ENCODE measurements around the gene ZNF783.
"Not testable (repeated sequence)": the region's sequence is repeated elsewhere in the genome, so short reads cannot be mapped to it uniquely, and the experiment has no call there.

Gene ZNF783

GRCh38 chr7:149300620-149301285, 38.8 kb downstream of the ZNF783 start:
- DNase-seq (ENCODE audit: low spot score) = no peak

DNA sequence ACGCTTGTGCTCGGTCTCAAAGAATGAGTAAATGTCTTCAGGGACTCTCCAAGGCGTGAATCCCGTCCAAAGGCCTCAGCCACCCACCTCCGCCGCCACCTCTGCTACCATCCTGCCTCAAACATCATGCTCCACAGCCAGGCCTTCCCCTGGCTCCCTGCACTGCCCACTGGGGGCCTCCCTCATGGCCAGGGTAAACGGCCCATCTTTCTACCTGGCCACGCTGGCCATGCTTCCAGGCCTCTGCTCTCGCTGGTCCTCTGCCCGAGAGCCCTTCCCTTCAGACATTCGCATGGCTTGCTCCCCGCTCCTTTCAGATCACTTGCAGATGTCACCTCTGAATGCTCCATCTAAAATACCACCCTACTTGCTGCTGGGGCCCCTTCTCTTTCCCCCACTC, 40.2 kb downstream of the ZNF783 start:
- DNase-seq (ENCODE audit: low spot score) = no peak

GRCh38 chr7:149302865-149303264, 40.9 kb downstream of the ZNF783 start:
- DNase-seq (ENCODE audit: low spot score) = no peak

- DNase-seq (ENCODE audit: low spot score) = no peak
Observed at GRCh38 chr7:149304006-149304405, 42.0 kb downstream of the ZNF783 start.

DNA sequence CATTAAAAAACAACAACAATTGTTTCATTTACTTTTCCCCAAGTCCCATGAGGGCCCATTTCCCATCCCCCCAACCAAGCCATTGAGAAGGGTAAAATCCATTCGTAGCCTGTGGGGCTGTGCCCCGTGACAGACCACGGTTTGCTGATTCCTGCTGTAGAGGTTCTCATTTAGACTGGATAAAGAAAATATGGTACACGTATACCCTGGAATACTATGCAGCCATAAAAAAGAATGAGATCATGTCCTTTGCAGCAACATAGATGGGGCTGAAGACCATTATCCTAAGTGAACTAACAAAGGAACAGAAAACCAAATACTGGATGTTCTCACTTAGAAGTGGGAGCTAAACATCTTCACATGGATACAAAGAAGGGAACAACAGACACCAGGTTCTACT, 44.9 kb downstream of the ZNF783 start:
- no peak for DNase-seq (ENCODE audit: low spot score)

- no peak for DNase-seq (ENCODE audit: low spot score)
Observed at GRCh38 chr7:149307775-149308501, 45.9 kb downstream of the ZNF783 start.

GRCh38 chr7:149310113-149310836, 48.3 kb downstream of the ZNF783 start:
- no peak for DNase-seq (ENCODE audit: low spot score)

DNA sequence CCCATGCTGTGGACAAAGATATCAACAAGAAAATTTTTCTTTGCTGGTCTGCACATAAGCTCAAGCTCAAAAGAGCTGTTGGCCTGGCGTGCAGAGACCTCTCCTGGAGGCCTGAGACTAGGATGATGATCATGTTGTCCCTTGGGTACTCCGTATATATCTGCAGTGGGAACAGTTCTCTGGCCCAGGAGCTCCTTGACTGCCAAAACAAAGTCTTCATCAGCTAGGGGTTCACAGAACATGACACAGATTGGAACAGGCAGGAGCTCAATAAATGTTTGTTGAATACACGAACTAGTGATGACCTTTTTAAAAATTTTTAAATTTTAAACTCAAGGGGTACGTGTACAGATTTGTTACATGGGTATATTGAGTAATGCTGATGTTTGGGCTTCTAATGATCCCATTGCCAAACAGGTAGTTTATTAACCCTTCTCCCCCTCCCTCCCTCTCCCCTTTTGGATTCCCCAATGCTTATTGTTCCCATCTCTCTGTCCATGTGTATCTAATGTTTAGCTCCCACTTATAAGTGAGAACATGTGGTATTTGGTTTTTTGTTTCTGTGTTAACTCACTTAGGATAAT, 49.1 kb downstream of the ZNF783 start:
- no peak for DNase-seq (ENCODE audit: low spot score)

DNA sequence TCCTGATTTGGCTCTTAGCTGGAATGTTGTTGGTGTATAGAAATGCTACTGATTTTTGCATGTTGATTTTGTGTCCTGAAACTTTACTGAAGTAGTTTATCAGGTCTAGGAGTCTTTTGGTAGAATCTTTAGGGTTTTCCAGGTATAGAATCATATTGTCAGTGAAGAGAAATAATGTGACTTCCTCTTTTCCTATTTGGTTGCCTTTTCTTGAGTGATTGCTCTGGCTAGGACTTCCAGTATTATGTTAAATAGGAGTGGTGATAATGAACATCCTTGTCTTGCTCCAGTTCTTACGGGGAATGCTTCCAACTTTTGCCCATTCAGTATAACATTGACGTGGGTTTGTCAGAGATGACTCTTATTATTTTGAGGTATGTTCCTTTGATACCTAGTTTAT, 52.0 kb downstream of the ZNF783 start:
- DNase-seq (ENCODE audit: low spot score) = no peak

DNA sequence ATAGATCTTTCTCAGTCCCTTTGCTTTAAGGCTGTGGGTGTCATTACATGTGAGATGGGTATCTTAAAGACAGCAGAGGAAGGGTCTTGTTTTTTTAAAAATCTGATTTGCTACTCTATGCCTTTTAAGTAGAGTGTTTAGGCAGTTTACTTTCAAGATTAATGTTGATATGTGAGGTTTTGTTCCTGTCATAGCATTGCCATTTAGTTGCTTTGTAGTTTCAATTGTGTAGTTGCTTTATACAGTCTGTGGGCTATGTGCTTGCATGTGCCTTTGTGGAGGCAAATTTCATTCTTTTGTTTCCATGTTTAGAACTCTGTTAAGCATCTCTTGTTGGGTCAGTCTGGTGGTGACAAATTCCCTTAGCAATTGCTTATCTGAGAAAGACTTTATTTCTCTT, 54.6 kb downstream of the ZNF783 start:
- no peak for DNase-seq (ENCODE audit: low spot score)

GRCh38 chr7:149317496-149317895, 55.5 kb downstream of the ZNF783 start:
- DNase-seq (ENCODE audit: low spot score) = no peak

- DNase-seq (ENCODE audit: low spot score) = no peak
Observed at GRCh38 chr7:149317986-149318672, 56.1 kb downstream of the ZNF783 start.

- DNase-seq (ENCODE audit: low spot score) = no peak
Observed at GRCh38 chr7:149319376-149319775, 57.4 kb downstream of the ZNF783 start.

DNA sequence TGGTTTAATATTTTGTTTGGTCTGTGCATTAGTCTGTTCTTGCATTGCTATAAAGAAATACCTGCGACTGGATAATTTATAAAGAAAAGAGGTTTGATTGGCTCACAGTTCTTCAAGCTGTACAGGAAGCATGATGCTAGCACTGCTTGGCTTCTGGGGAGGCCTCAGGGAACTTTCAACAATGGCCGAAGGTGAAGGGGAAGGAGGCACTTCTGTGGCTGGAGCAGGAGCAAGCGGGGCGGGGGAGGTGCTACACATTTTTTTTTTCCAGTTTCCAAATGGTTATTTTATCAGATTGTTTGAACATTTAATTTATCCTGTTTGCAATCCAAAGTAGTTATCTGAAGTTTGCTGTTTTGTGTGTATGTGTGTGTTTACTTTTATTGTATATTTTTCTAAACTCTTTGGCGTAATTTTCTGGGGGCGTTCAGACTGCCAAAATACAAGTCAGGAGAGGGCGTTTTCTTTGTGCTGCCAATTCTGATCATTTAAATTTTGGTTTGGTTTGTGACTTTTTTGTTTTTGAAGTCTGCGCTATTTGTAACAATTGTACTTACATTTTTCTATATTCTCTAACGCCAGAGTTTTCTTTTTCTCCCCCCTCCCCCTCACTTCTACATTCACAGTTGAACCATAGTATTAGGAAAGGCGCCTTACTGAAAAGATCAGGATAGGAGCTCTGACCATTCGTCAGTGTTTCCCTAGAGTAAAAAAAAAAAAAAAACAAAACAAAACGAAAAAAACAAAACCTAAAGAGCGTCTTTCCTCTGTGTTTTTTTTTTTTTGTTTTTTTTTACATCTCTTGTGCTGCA, 58.5 kb downstream of the ZNF783 start:
- no peak for DNase-seq (ENCODE audit: low spot score)

DNA sequence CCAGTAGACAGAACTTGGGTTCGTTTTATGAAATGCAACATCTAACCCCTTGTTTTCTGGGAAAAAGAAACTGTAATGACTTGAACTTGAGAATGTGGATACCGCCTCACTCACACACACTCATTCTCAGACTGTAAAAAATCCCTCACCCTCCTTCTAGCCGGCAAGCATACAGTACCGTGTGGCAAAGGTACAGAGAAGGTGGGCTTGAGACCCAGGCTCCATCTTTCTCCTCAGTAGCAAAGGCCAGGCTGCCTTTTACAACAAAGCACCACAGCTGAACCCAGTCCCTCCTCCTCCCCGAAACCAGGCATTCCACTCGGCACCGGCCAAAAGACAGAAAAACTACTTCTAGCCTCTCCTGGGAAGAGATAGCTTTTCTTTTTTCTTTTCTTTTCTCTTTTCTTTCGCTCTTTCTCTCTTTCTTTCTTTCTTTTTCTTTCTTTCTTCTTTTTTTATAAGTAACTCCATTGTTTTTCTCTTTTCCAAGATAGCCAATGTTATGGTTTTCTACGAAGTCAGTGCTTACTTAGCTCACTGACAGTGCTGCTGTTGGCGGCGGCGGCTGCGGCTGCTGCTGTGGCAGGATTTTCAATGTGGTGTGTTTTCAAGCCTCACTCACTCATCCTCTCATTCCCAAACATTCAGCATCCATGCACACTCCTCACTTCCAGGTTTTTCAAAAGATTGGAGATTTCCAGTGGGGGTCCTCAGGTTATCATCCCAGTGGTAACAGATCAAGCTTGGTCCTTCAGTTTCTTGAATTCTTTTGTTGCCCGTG, 59.3 kb downstream of the ZNF783 start:
- DNase-seq (ENCODE audit: low spot score) = not testable (repeated sequence)

DNA sequence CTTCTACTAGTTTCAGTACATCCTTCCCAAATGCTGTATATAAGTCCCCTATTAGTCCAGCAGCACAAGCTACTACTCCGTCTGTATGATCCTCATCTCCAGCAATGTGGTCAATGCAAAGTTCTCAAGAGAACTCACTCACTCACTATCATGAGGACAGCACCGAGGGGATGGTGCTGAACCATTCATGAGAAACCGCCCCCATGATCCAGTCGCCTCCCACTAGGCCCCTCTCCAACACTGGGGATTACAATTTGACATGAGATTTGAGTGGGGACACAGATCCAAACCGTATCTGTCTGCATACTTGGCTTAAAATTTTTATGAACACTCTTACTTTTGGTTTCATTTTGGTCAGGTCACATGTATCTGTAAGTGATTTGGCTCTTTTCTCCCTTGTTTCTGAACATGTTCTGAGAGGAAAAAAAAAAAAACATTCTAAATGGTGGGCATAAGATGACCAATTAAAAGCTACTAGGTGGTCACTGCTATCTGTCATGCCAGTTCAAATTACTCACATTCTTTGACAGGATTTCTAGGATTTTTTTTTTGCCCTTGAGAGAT, 60.1 kb downstream of the ZNF783 start:
- DNase-seq (ENCODE audit: low spot score) = no peak

GRCh38 chr7:149322737-149323136, 60.7 kb downstream of the ZNF783 start:
- DNase-seq (ENCODE audit: low spot score) = no peak

DNA sequence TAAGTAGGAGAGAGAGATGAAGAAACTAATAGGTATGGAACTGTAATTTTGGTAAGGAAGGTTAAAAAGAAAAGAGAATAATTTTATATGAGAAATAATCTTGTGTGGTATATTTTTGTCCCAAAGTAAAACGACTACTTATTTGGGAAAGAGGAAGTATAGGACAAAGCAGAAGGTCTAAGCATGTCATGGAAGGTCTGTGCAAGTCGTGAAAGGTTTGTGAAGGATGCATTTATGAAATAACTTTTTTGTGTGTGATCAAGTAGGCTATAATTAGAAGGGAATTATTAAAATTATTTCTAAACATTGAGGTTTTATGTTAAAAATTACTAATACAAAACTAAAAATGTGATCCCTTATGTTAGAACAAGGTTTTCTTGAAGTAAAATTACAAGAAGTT, 63.3 kb downstream of the ZNF783 start:
- no peak for DNase-seq (ENCODE audit: low spot score)

GRCh38 chr7:149329265-149329664, 67.3 kb downstream of the ZNF783 start:
- DNase-seq (ENCODE audit: low spot score) = no peak

DNA sequence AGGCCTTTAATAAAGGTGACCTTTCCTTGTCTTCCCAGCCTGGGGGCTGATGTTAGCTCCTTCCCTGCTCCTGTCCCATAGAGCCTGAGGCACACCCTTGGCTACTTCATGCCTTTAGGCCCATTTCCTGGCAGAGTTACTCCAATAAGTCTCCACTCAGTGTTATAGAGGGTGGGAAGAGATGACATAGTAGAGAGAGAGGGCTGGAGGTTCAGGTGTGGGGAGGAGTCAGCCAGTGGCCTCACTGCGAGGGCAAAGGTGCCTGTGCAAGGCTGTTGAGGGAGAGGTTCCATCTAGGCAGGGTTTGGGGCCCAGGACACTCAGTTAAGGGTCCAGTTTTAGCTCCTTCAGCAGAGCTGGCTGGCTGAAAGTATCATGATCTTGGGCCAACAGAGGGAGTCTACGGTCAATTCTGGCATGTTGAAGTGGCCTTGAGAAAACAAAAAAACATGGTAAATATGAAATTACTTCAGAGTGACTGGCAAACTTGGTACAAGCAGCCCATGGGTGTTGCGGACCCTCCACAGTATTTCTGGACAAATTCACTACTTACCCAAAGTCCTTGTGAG, 67.9 kb downstream of the ZNF783 start:
- no peak for DNase-seq (ENCODE audit: low spot score)

All from left forelimb (tissue), 1 donor.